ENCODE measurements around the gene GADD45G. TPM values are rescaled to one million over a fixed set of nuclear protein-coding genes. Genes with fewer than 3 reads are reported as not detected.

GADD45G gene
- total RNA-seq, 1 experiment from 2014 or later, result 10.6 TPM

GRCh38 chr9:89601306-89601705, 3.5 kb upstream of the GADD45G start:
- peaks cover 6% of the 10 kb centered on the region for H3K4me1 Mint-ChIP-seq
- CTCF ChIA-PET, result interaction anchor here (0.5 to 6.2 kb wide), 7 partner anchors 8 to 844 kb away, joined by 3 to 157 read pairs (median 3); no protein-coding TSS in a partner anchor
- no peak overlapping the region for H3K4me3 Mint-ChIP-seq
- no peak for TF ChIP-seq GRHL2 (CRISPR knock-in tag; IDR thresholded peaks at IDR 0.05; ENCODE audit: insufficient replicate concordance, severe bottlenecking)
- no peak for TF ChIP-seq ZBTB43 (CRISPR knock-in tag; IDR thresholded peaks at IDR 0.05)
- TF ChIP-seq, protein P1, sequence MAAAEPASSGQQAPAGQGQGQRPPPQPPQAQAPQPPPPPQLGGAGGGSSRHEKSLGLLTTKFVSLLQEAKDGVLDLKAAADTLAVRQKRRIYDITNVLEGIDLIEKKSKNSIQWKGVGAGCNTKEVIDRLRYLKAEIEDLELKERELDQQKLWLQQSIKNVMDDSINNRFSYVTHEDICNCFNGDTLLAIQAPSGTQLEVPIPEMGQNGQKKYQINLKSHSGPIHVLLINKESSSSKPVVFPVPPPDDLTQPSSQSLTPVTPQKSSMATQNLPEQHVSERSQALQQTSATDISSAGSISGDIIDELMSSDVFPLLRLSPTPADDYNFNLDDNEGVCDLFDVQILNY (CRISPR knock-in tag; IDR thresholded peaks at IDR 0.05), result no peak
- TF ChIP-seq EMX1 (CRISPR knock-in tag; IDR thresholded peaks at IDR 0.05), result no peak
- TF ChIP-seq OVOL2 (CRISPR knock-in tag; IDR thresholded peaks at IDR 0.05; ENCODE audit: borderline replicate concordance), result no peak
- TF ChIP-seq GTF2I (CRISPR knock-in tag; conservative IDR thresholded peaks at IDR 0.05), result no peak
- no peak for TF ChIP-seq NFATC4 (CRISPR knock-in tag; IDR thresholded peaks at IDR 0.05)
- TF ChIP-seq ZSCAN18 (CRISPR knock-in tag; IDR thresholded peaks at IDR 0.05), result no peak
- TF ChIP-seq SOX15 (CRISPR knock-in tag; IDR thresholded peaks at IDR 0.05), result no peak
- TF ChIP-seq ZNF396 (CRISPR knock-in tag; IDR thresholded peaks at IDR 0.05; ENCODE audit: borderline replicate concordance), result no peak
- TF ChIP-seq ESRRA (CRISPR knock-in tag; IDR thresholded peaks at IDR 0.05; ENCODE audit: borderline replicate concordance), result no peak
- no peak for TF ChIP-seq ZNF317 (CRISPR knock-in tag; IDR thresholded peaks at IDR 0.05; ENCODE audit: borderline replicate concordance, low read depth)
- TF ChIP-seq ATF6 (CRISPR knock-in tag; IDR thresholded peaks at IDR 0.05), result no peak
- TF ChIP-seq CREM (CRISPR knock-in tag; IDR thresholded peaks at IDR 0.05), result no peak
- no peak for TF ChIP-seq RELA (CRISPR knock-in tag; IDR thresholded peaks at IDR 0.05; ENCODE audit: borderline replicate concordance)
- no peak for TF ChIP-seq GABPB1 (CRISPR knock-in tag; IDR thresholded peaks at IDR 0.05)
- no peak overlapping the region for H3K27ac Mint-ChIP-seq
- no peak for DNase-seq (ENCODE audit: low spot score)
- H3K9me3 Mint-ChIP-seq, result no peaks in the 10 kb centered on the region
- peaks cover 14% of the 10 kb centered on the region for H3K27me3 Mint-ChIP-seq (ENCODE audit: low read depth)
- no peak for ATAC-seq
- 0 out of 2 replicates have a peak, but pooled peaks cover 2% of the 10 kb centered on the region for H3K36me3 Mint-ChIP-seq
- POLR2A ChIA-PET, result no interaction called here

- Mint-ChIP-seq H3K9me3 (no peaks in the 10 kb centered on the region), H3K4me1 (peaks cover 12% of the 10 kb centered on the region), H3K4me3 (no peak overlapping the region), H3K27me3 (ENCODE audit: low read depth) (peaks cover 20% of the 10 kb centered on the region), H3K36me3 (0 out of 2 replicates have a peak, but pooled peaks cover 6% of the 10 kb centered on the region), H3K27ac (no peak overlapping the region)
- ATAC-seq (no peak), DNase-seq (ENCODE audit: low spot score) (no peak)
- ChIA-PET POLR2A (no interaction called here), CTCF (interaction anchor here (0.8 to 6.2 kb wide), 18 partner anchors 9 to 716 kb away, joined by 3 to 157 read pairs (median 13); no protein-coding TSS in a partner anchor)
- no peak for TF ChIP-seq GRHL2 (CRISPR knock-in tag; IDR thresholded peaks at IDR 0.05; ENCODE audit: insufficient replicate concordance, severe bottlenecking)
- TF ChIP-seq, protein P2, sequence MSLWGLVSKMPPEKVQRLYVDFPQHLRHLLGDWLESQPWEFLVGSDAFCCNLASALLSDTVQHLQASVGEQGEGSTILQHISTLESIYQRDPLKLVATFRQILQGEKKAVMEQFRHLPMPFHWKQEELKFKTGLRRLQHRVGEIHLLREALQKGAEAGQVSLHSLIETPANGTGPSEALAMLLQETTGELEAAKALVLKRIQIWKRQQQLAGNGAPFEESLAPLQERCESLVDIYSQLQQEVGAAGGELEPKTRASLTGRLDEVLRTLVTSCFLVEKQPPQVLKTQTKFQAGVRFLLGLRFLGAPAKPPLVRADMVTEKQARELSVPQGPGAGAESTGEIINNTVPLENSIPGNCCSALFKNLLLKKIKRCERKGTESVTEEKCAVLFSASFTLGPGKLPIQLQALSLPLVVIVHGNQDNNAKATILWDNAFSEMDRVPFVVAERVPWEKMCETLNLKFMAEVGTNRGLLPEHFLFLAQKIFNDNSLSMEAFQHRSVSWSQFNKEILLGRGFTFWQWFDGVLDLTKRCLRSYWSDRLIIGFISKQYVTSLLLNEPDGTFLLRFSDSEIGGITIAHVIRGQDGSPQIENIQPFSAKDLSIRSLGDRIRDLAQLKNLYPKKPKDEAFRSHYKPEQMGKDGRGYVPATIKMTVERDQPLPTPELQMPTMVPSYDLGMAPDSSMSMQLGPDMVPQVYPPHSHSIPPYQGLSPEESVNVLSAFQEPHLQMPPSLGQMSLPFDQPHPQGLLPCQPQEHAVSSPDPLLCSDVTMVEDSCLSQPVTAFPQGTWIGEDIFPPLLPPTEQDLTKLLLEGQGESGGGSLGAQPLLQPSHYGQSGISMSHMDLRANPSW (CRISPR knock-in tag; conservative IDR thresholded peaks at IDR 0.05; ENCODE audit: low read depth), result no peak
- TF ChIP-seq PREB (CRISPR knock-in tag; IDR thresholded peaks at IDR 0.05; ENCODE audit: borderline replicate concordance), result no peak
- no peak for TF ChIP-seq NR3C1 (CRISPR knock-in tag; conservative IDR thresholded peaks at IDR 0.05; ENCODE audit: low read depth)
- no peak for TF ChIP-seq FOXJ3 (CRISPR knock-in tag; IDR thresholded peaks at IDR 0.05; ENCODE audit: borderline replicate concordance)
- TF ChIP-seq, protein P3, sequence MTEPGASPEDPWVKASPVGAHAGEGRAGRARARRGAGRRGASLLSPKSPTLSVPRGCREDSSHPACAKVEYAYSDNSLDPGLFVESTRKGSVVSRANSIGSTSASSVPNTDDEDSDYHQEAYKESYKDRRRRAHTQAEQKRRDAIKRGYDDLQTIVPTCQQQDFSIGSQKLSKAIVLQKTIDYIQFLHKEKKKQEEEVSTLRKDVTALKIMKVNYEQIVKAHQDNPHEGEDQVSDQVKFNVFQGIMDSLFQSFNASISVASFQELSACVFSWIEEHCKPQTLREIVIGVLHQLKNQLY (CRISPR knock-in tag; IDR thresholded peaks at IDR 0.05), result no peak
- no peak for TF ChIP-seq E2F1 (CRISPR knock-in tag; IDR thresholded peaks at IDR 0.05)
These were observed 2.8 kb upstream of the GADD45G start for GRCh38 chr9:89601856-89602562.
